Amniotic stem cell (primary cell): ENCODE results near the gene RGS7.
"Not testable (repeated sequence)": the region's sequence is repeated elsewhere in the genome, so short reads cannot be mapped to it uniquely, and the experiment has no call there.

Source experiments
- DNase-seq: peaks from one replicate; lab custom pipeline; 2025; lab: John Stamatoyannopoulos, UW

RGS7 gene

GRCh38 chr1:240980342-240980741, 376.7 kb downstream of the RGS7 start:
- no peak for DNase-seq

- no peak for DNase-seq
Measured at GRCh38 chr1:240976685-240977084, 380.3 kb downstream of the RGS7 start.

GRCh38 chr1:240973875-240974274, 383.1 kb downstream of the RGS7 start:
- no peak for DNase-seq

- not testable (repeated sequence) for DNase-seq
Measured at GRCh38 chr1:240972059-240972458, 384.9 kb downstream of the RGS7 start.

- no peak for DNase-seq
Measured at GRCh38 chr1:240970253-240970652, 386.8 kb downstream of the RGS7 start.

GRCh38 chr1:240968864-240969263, 388.1 kb downstream of the RGS7 start:
- DNase-seq: no peak

- no peak for DNase-seq
Measured at GRCh38 chr1:240967070-240967724, 389.8 kb downstream of the RGS7 start.

GRCh38 chr1:240965581-240966091, 391.4 kb downstream of the RGS7 start:
- DNase-seq: no peak

GRCh38 chr1:240962086-240962485, 394.9 kb downstream of the RGS7 start:
- no peak for DNase-seq

- no peak for DNase-seq
Measured at GRCh38 chr1:240956424-240956823, 400.6 kb downstream of the RGS7 start.

- no peak for DNase-seq
Measured at GRCh38 chr1:240956020-240956419, 401.0 kb downstream of the RGS7 start.

GRCh38 chr1:240947438-240948224, 409.4 kb downstream of the RGS7 start:
- DNase-seq: no peak

- DNase-seq: no peak
Measured at GRCh38 chr1:240946926-240947325, 410.1 kb downstream of the RGS7 start.

GRCh38 chr1:240942901-240943300, 414.1 kb downstream of the RGS7 start:
- no peak for DNase-seq

- DNase-seq: no peak
Measured at GRCh38 chr1:240941701-240942370, 415.2 kb downstream of the RGS7 start.

- no peak for DNase-seq
Measured at GRCh38 chr1:240936911-240937668, 419.9 kb downstream of the RGS7 start.

- no peak for DNase-seq
Measured at GRCh38 chr1:240935920-240936319, 421.1 kb downstream of the RGS7 start.

GRCh38 chr1:240931031-240931430, 426.0 kb downstream of the RGS7 start:
- DNase-seq: no peak

- no peak for DNase-seq
Measured at GRCh38 chr1:240928265-240928664, 428.7 kb downstream of the RGS7 start.

GRCh38 chr1:240927821-240928220, 429.2 kb downstream of the RGS7 start:
- no peak for DNase-seq

- DNase-seq: no peak
Measured at GRCh38 chr1:240925273-240925672, 431.7 kb downstream of the RGS7 start.

- DNase-seq: no peak
Measured at GRCh38 chr1:240917976-240918375, 439.0 kb downstream of the RGS7 start.
